GM18507 (cell line): ENCODE data around the gene GSTT4.
"Not testable (repeated sequence)": the region's sequence is repeated elsewhere in the genome, so short reads cannot be mapped to it uniquely, and the experiment has no call there.

Experiments used
- DNase-seq: peaks from one replicate; pipeline ENCODE4 v3.0.0; 2011; ENCODE audit warnings: low read depth; ENCODE audit not compliant: insufficient read length; ENCODE audit errors: extremely low spot score
- FAIRE-seq: peaks from 2 replicates; lab custom pipeline; 2011; peaks lifted over from hg19 to GRCh38; lab: Jason Lieb, UNC

The GSTT4 gene

GRCh38 chr22:24026733-24027132 is 21.5 kb upstream of the GSTT4 start:
- DNase-seq (no peak), FAIRE-seq (no peak)

GRCh38 chr22:24026056-24026455 is 20.8 kb upstream of the GSTT4 start:
- DNase-seq, result no peak
- no peak for FAIRE-seq

GRCh38 chr22:24025475-24025874 is 20.2 kb upstream of the GSTT4 start:
- DNase-seq, result no peak

GRCh38 chr22:24024354-24024753 is 19.1 kb upstream of the GSTT4 start:
- DNase-seq (no peak), FAIRE-seq (no peak)

More at GRCh38 chr22:24025475-24025874, 20.2 kb upstream of the GSTT4 start:
- no peak for FAIRE-seq

GRCh38 chr22:24023204-24023789 is 18.0 kb upstream of the GSTT4 start:
- no peak for DNase-seq
- no peak for FAIRE-seq

GRCh38 chr22:24021304-24021703 is 16.1 kb upstream of the GSTT4 start:
- FAIRE-seq (no peak), DNase-seq (no peak)

- FAIRE-seq, result no peak
- no peak for DNase-seq
These were observed 10.9 kb upstream of the GSTT4 start for GRCh38 chr22:24016156-24016555.

- DNase-seq, result no peak
- no peak for FAIRE-seq
These were observed 6.4 kb upstream of the GSTT4 start for GRCh38 chr22:24011735-24012068.

- DNase-seq (no peak), FAIRE-seq (no peak)
These were observed 4.8 kb upstream of the GSTT4 start for GRCh38 chr22:24010018-24010391.

GRCh38 chr22:24009227-24010017 is 4.2 kb upstream of the GSTT4 start:
- FAIRE-seq, result no peak
- no peak for DNase-seq

- FAIRE-seq, result no peak
- no peak for DNase-seq
These were observed 3.4 kb upstream of the GSTT4 start for GRCh38 chr22:24008381-24009226.

GRCh38 chr22:24008022-24008283 is 2.7 kb upstream of the GSTT4 start:
- FAIRE-seq, result no peak
- no peak for DNase-seq

- FAIRE-seq (no peak), DNase-seq (no peak)
These were observed 2.2 kb upstream of the GSTT4 start for GRCh38 chr22:24007253-24008021.

GRCh38 chr22:24006914-24007214 is 1.6 kb upstream of the GSTT4 start:
- DNase-seq (no peak), FAIRE-seq (no peak)

GRCh38 chr22:24006207-24006913 is 1.1 kb upstream of the GSTT4 start:
- FAIRE-seq (no peak), DNase-seq (no peak)

GRCh38 chr22:24003887-24004286 is 1.4 kb downstream of the GSTT4 start:
- FAIRE-seq, result no peak
- no peak for DNase-seq

GRCh38 chr22:24002851-24003250 is 2.4 kb downstream of the GSTT4 start:
- FAIRE-seq, result no peak
- DNase-seq, result no peak

- FAIRE-seq (no peak), DNase-seq (no peak)
These were observed 3.0 kb downstream of the GSTT4 start for GRCh38 chr22:24002272-24002671.

GRCh38 chr22:24001314-24001713 is 3.9 kb downstream of the GSTT4 start:
- no peak for DNase-seq
- no peak for FAIRE-seq

GRCh38 chr22:23999779-24000178 is 5.5 kb downstream of the GSTT4 start:
- DNase-seq, FAIRE-seq: not testable (repeated sequence)
